Measurements from ENCODE around the gene OR1G1. TPM values are rescaled to one million over a fixed set of nuclear protein-coding genes. Genes with fewer than 3 reads are reported as not detected.
"Not testable (repeated sequence)": the region's sequence is repeated elsewhere in the genome, so short reads cannot be mapped to it uniquely, and the experiment has no call there.

Gene OR1G1
- total RNA-seq, result not detected in 2 replicates

DNA sequence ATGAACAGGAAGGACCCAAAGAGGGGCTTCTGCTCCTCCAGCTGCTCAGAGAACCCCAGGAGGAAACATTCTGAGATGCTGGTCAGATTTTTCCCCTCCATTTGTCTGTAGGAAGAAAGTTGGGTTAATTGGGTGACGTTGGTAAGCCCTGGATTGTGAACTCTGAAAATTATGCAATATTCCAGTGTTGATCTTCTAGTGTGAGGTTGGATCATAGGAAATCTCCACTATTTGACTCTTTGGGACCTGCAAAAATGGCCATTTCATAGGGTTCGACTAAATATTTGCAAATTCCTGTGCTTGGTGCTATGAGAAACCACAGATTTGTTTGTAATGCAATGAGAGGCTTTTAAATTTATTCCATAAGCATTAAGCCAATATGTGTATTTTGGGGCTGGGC lies at the start of gene OR1G1:
Gene OR1G1, minus strand, starts transcription at position 101 of the 400 bp plus-strand sequence. Its CDS starts 0 bp downstream, at position 101.
- DNase-seq (ENCODE audit: low read depth in 2 of 2), result no peak

GRCh38 chr17:3167574-3167973 lies 40.2 kb upstream of the OR1G1 start:
- DNase-seq (ENCODE audit: low read depth in 2 of 2), result no peak

GRCh38 chr17:3157218-3157617 lies 29.9 kb upstream of the OR1G1 start:
- DNase-seq (ENCODE audit: low read depth in 2 of 2), result no peak

- DNase-seq (ENCODE audit: low read depth in 2 of 2), result not testable (repeated sequence)
Observed at GRCh38 chr17:3137494-3137893, 10.1 kb upstream of the OR1G1 start.

GRCh38 chr17:3104322-3104721 lies 23.0 kb downstream of the OR1G1 start, which contains the start of gene OR1D2:
Gene OR1D2 (minus strand): TSS chr17:3104422. CDS start chr17:3092996, 11,426 bp downstream.
- no peak for DNase-seq (ENCODE audit: low read depth in 2 of 2)

Other genes starting within 250 kb of the OR1G1 start
- not detected in 2 replicates for gene OR1D5, start 63.9 kb downstream of the OR1G1 start, total RNA-seq
- gene OR1D2, start 23.1 kb downstream of the OR1G1 start, total RNA-seq, result not detected in 2 replicates
- gene OR1A2, start 70.0 kb upstream of the OR1G1 start, total RNA-seq, result not detected in 2 replicates
- not detected in 2 replicates for gene OR1A1, start 80.1 kb upstream of the OR1G1 start, total RNA-seq
- not detected in 2 replicates for gene OR3A1, start 170.8 kb upstream of the OR1G1 start, total RNA-seq